Measurements from ENCODE around the gene CCL26. TPM values are rescaled to one million over a fixed set of nuclear protein-coding genes. Genes with fewer than 3 reads are reported as not detected.
"Not testable (repeated sequence)": the region's sequence is repeated elsewhere in the genome, so short reads cannot be mapped to it uniquely, and the experiment has no call there.

The CCL26 gene
- total RNA-seq, 1 donor from 2014 or later, result not detected

GRCh38 chr7:75789361-75789924 lies 17.4 kb upstream of the CCL26 start:
- no peak for DNase-seq

GRCh38 chr7:75788154-75788847 lies 16.3 kb upstream of the CCL26 start:
- not testable (repeated sequence) for DNase-seq

- DNase-seq, result not testable (repeated sequence)
These were observed 11.0 kb upstream of the CCL26 start for GRCh38 chr7:75783058-75783457.

GRCh38 chr7:75780647-75781273 lies 8.7 kb upstream of the CCL26 start:
- not testable (repeated sequence) for DNase-seq

- not testable (repeated sequence) for DNase-seq
These were observed 7.5 kb upstream of the CCL26 start for GRCh38 chr7:75779516-75779915.

DNA sequence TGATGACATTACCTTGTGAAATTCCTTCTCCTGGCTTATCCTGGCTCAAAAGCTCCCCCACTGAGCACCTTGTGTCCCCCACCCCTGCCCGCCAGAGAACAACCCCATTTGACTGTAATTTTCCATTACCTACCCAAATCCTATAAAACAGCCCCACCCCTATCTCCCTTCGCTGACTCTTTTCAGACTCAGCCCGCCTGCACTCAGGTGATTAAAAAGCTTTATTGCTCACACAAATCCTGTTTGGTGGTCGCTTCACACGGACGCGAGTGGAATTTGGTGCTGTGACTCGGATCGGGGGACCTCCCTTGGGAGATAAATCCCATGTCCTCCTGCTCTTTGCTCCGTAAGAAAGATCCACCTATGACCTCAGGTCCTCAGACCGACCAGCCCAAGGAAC lies 7.0 kb upstream of the CCL26 start:
- DNase-seq, result not testable (repeated sequence)

- DNase-seq, result peak; percentile 36
These were observed 4.4 kb upstream of the CCL26 start for GRCh38 chr7:75776295-75776971.

DNA sequence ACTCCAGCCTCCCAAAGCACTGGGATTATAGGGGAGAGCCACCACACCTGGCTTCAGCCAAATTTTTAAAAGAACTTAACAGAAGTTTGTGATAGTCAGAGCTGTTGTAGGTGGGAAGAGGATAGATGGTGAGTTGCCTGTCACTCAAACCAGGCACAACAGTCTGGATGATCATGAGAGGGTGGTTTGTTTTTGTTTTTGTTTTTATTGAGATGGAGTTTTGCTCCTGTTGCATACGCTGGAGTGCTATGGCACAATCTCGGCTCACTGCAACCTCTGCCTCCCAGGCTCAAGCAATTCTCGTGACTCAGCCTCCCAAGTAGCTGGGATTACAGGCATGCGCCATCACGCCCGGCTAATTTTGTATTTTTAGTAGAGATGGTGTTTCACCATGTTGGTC lies 1.9 kb upstream of the CCL26 start:
- not testable (repeated sequence) for DNase-seq

DNA sequence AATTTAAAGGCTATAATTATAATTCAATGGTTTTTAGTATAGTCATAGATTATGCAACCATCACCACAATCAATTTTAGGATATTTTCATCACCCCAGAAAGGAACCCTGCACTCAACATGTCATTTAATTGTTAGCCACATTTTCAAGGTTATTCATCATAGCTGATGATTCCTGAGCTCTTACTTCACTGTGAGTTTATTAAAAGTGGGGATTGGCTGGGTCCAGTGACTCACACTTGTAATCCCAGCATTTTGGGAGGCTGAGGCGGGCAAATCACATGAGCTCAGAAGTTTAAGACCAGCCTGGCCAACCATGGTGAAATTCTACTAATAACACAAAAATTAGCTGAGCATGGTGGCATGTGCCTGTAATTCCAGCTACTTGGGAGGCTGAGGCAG lies 787 bp downstream of the CCL26 start:
- no peak for DNase-seq

- DNase-seq, result peak; percentile 70
These were observed 9.6 kb downstream of the CCL26 start for GRCh38 chr7:75762350-75762917.

GRCh38 chr7:75761801-75762200 lies 10.2 kb downstream of the CCL26 start:
- DNase-seq, result not testable (repeated sequence)

- no peak for DNase-seq
These were observed 13.5 kb downstream of the CCL26 start for GRCh38 chr7:75758491-75758890.

DNA sequence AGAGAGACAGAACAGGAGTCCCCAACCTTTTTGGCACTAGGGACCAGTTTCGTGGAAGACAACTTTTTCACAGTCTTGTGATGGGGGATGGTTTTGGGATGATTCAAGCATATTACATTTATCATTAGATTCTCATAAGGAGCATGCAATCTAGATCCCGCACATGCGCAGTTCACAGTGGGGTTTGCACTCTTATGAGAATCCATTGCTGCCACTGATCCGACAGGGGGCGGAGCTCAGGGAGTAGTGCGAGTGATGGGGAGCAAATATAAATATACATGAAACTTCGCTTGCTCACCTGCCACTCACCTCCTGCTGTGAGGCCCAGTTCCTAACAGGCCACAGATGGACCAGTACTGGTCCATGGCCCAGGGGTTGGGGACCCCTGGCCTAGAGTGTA lies 14.2 kb downstream of the CCL26 start:
- no peak for DNase-seq

DNA sequence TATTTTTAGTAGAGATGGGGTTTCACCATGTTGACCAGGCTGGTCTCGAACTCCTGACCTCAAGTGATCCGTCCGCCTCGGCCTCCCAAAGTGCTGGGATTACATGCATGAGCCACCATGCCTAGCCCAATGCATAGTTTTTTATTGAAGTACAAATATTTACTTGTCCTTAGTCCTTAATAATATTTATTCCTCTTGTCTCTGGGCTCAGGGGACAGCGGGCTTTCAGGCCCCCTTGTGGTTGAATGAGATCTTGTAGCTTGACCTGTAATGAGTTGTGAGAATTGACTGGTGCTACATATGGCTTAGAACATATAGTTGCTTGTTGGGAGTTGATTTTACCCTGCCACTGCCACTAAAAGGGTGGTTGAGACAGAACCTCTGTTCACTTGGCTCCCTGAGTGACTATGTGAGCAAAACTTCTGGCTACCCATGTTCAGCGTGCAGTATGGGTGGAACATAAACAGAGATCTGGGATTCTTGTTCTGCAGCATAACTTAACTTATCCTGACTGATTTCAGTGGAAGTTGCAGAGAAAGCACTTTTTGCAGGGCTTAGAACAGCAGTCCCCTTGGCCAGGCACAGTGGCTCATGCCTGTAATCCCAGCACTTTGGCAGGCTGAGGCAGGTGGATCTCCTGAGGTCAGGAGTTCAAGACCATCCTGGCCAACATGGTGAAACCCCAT lies 14.9 kb downstream of the CCL26 start:
- DNase-seq, result peak; percentile 81

- DNase-seq, result no peak
These were observed 15.6 kb downstream of the CCL26 start for GRCh38 chr7:75756206-75756990.

GRCh38 chr7:75743455-75743859 lies 28.6 kb downstream of the CCL26 start:
- DNase-seq, result no peak

DNA sequence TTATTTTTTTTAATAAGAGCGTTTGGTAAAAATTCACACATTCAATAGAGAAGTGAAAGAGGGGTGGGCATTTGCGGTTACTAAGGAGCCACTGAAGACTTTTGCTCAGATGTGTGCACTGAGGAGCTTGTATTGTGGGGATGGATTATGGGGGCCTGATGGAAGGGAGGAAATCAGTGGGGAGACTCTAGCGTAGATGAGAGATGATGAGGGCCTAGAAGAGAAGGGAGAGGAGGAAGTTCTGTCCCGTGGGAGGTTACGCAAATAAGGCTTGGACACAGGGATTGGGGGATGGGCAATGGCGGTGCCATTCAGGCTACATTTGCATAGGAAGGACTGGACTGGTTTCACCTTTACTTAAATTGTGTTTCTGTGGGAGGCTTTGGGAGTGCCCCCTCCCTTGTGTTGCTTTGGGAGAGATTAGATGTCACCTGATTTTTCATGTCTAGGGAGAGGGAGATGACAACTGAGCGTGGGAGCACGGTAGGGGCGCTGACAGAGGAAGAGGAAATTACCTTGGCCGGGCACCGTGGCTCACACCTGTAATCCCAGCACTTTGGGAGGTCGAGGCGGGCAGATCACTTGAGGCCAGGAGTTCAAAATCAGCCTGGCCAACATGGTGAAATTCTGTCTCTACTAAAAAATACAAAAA lies 31.0 kb downstream of the CCL26 start:
- no peak for DNase-seq

DNA sequence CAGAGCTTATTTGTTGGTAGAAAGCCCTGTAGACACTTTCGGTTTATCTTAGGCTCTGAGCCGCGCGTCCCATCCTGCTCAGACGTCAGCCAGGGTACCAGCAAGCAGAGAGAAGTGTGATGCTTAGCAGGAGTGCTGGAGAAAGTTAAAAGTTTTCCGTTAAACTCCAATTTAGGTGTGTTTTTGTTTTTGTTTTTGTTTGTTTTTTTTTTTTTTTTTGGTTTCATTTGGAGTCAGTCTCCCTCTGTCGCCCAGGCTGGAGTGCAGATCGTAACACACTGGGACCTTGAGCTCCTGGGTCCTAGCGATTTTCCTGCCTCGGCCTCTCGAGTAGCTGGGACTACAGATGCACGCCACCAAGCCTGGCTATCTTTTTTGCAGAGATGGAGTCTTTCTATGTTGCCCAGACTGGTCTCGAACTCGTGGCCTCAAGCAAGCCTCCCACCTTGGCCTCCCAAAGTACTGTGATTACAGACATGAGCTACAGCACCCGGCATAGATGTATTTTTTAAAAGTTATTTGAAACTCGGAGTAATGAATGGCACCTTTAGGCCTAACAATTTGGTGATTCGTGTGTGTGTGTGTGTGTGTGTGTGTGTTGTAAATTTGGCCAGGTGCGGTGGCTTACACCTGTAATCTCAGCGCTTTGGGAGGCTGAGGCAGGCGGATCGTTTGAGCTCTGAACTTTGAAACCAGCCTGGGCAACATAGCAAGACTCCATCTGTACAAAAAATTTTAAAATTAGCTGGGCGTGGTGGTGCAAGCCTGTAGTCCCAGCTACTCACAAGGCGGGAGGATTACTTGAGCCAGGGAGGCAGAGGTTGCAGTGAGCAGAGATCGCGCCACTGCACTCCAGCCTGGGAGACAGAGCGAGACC lies 32.0 kb downstream of the CCL26 start:
- DNase-seq, result peak; percentile 61

- DNase-seq, result peak; percentile 99
These were observed 32.8 kb downstream of the CCL26 start for GRCh38 chr7:75738975-75739795.

All from dermis blood vessel endothelial cell (primary cell).